ENCODE data around the gene FEN1.

The FEN1 gene

DNA sequence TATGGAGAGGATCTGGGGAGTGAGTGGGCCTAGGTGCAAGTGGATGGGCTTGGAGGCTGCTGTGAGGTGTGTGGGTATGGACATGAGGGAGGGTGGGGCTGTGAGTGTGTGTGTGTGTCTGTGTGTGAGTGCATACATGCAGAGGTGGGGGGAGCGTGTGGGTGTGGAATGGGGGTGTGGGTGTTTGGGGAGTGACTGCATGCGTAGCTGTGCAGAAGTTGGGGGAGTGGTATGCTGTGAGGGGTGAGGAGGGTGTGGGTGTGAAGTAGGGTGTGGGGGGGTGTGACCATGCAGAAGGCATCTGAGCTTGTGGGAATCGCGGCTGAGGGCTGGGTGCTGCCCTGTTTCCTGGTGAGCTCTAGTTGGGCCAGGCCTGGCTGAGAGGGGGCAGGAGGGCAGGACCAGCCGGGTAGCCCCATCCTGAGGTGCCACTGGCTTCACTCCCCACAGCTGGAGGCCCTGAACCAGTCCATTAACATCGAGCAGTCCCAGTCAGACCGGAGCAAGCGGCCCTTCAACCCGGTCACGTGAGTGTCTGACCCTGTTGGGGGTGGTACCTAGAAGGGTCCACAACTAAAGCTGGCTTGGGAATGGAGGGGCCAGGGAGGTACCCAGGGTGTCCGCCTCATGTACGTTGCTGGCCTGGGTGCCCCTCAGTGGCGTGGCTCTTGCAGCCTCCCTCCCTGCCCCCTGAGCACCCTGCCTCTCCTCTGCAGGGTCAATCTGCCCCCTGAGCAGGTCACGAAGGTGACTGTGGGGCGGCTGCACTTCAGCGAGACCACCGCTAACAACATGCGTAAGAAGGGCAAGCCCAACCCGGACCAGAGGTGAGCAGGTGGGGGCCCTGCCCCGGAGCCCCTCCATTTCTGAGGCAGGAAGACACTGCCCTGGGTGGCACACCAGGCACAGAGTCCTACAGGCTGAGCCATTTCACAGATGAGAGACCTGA lies 16.8 kb upstream of the FEN1 start (continued):
- TF ChIP-seq, protein P1, sequence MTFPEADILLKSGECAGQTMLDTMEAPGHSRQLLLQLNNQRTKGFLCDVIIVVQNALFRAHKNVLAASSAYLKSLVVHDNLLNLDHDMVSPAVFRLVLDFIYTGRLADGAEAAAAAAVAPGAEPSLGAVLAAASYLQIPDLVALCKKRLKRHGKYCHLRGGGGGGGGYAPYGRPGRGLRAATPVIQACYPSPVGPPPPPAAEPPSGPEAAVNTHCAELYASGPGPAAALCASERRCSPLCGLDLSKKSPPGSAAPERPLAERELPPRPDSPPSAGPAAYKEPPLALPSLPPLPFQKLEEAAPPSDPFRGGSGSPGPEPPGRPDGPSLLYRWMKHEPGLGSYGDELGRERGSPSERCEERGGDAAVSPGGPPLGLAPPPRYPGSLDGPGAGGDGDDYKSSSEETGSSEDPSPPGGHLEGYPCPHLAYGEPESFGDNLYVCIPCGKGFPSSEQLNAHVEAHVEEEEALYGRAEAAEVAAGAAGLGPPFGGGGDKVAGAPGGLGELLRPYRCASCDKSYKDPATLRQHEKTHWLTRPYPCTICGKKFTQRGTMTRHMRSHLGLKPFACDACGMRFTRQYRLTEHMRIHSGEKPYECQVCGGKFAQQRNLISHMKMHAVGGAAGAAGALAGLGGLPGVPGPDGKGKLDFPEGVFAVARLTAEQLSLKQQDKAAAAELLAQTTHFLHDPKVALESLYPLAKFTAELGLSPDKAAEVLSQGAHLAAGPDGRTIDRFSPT (tag by site-specific recombination; IDR thresholded peaks at IDR 0.05) = peak; percentile 26; the same call in 1 of the 2 replicates
- TF ChIP-seq ZNF560 (tag by site-specific recombination; IDR thresholded peaks at IDR 0.05; ENCODE audit: borderline replicate concordance) (no peak), GLI4 (tag by site-specific recombination; IDR thresholded peaks at IDR 0.05) (no peak), KLF1 (tag by site-specific recombination; IDR thresholded peaks at IDR 0.05) (peak; percentile 98), ZNF175 (tag by site-specific recombination; IDR thresholded peaks at IDR 0.05) (no peak), ZNF155 (tag by site-specific recombination; IDR thresholded peaks at IDR 0.05) (no peak), ZNF600 (tag by site-specific recombination; IDR thresholded peaks at IDR 0.05) (no peak), ZBTB11 (tag by site-specific recombination; conservative IDR thresholded peaks at IDR 0.05; ENCODE audit: low read depth) (no peak), ZBTB8A (tag by site-specific recombination; IDR thresholded peaks at IDR 0.05) (no peak), EGR2 (tag by site-specific recombination; IDR thresholded peaks at IDR 0.05; ENCODE audit: low read depth) (peak; percentile 99), KLF9 (tag by site-specific recombination; IDR thresholded peaks at IDR 0.05; ENCODE audit: low read depth) (peak; percentile 39; the same call in 1 of the 2 replicates), OSR2 (tag by site-specific recombination; IDR thresholded peaks at IDR 0.05) (no peak), ZNF280D (tag by site-specific recombination; IDR thresholded peaks at IDR 0.05) (no peak)
- TF ChIP-seq, protein P2, sequence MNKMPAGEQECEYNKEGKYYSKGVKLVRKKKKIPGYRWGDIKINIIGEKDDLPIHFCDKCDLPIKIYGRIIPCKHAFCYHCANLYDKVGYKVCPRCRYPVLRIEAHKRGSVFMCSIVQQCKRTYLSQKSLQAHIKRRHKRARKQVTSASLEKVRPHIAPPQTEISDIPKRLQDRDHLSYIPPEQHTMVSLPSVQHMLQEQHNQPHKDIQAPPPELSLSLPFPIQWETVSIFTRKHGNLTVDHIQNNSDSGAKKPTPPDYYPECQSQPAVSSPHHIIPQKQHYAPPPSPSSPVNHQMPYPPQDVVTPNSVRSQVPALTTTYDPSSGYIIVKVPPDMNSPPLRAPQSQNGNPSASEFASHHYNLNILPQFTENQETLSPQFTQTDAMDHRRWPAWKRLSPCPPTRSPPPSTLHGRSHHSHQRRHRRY (tag by site-specific recombination; IDR thresholded peaks at IDR 0.05) = no peak
- TF ChIP-seq, protein P3, sequence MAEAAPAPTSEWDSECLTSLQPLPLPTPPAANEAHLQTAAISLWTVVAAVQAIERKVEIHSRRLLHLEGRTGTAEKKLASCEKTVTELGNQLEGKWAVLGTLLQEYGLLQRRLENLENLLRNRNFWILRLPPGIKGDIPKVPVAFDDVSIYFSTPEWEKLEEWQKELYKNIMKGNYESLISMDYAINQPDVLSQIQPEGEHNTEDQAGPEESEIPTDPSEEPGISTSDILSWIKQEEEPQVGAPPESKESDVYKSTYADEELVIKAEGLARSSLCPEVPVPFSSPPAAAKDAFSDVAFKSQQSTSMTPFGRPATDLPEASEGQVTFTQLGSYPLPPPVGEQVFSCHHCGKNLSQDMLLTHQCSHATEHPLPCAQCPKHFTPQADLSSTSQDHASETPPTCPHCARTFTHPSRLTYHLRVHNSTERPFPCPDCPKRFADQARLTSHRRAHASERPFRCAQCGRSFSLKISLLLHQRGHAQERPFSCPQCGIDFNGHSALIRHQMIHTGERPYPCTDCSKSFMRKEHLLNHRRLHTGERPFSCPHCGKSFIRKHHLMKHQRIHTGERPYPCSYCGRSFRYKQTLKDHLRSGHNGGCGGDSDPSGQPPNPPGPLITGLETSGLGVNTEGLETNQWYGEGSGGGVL (tag by site-specific recombination; IDR thresholded peaks at IDR 0.05) = peak; percentile 66; the same call in 1 of the 2 replicates
